GM12875 (cell line): Measurements from ENCODE around the gene RASEF.

Experiments used
- H3K4me3 ChIP-seq: one replicate; pipeline ENCODE4 v1.5.1; 2011; ENCODE audit warnings: low read depth, low read length, control low read depth
- CTCF ChIP-seq: IDR thresholded peaks from 2 replicates; pipeline ENCODE4 v1.5.1; 2011; ENCODE audit warnings: low read depth, mild to moderate bottlenecking, control low read depth, inconsistent platforms, low read length, moderate library complexity, borderline replicate concordance; ENCODE audit not compliant: insufficient read depth

RASEF gene

GRCh38 chr9:82970359-82970758, 92.6 kb downstream of the RASEF start:
- TF ChIP-seq CTCF = no peak
- H3K4me3 ChIP-seq = no peak overlapping the region

- H3K4me3 ChIP-seq = no peak overlapping the region
- no peak for TF ChIP-seq CTCF
Measured at GRCh38 chr9:82969291-82969690, 93.7 kb downstream of the RASEF start.

- H3K4me3 ChIP-seq = no peak overlapping the region
- no peak for TF ChIP-seq CTCF
Measured at GRCh38 chr9:82968816-82969215, 94.1 kb downstream of the RASEF start.

- TF ChIP-seq CTCF = no peak
- no peak overlapping the region for H3K4me3 ChIP-seq
Measured at GRCh38 chr9:82968388-82968787, 94.6 kb downstream of the RASEF start.

GRCh38 chr9:82961504-82962125, 101.3 kb downstream of the RASEF start:
- TF ChIP-seq CTCF = peak; percentile 69
- no peak overlapping the region for H3K4me3 ChIP-seq

- no peak overlapping the region for H3K4me3 ChIP-seq
- TF ChIP-seq CTCF = no peak
Measured at GRCh38 chr9:82957529-82958379, 105.2 kb downstream of the RASEF start.

GRCh38 chr9:82949203-82949602, 113.7 kb downstream of the RASEF start:
- TF ChIP-seq CTCF = no peak
- H3K4me3 ChIP-seq = no peak overlapping the region
